Testis (tissue), 3 donors: Measurements from ENCODE around the gene YJEFN3. TPM values are rescaled to one million over a fixed set of nuclear protein-coding genes. Genes with fewer than 3 reads are reported as not detected.

Experiments used
- DNase-seq: peaks from one replicate; pipeline ENCODE4 v3.0.0-alpha.2; 2019
- H3K27ac ChIP-seq, 2 donors: fragments of 200-600 bp; sonication (generic); one replicate each; pipeline ENCODE4 v1.5.1; 2019
- H3K27me3 ChIP-seq: fragments of 200-600 bp; sonication (generic); one replicate; pipeline ENCODE4 v1.5.1; 2019
- H3K36me3 ChIP-seq: fragments of 200-600 bp; sonication (generic); one replicate; pipeline ENCODE4 v1.5.1; 2017; ENCODE audit warnings: low read depth; ENCODE audit errors: missing control alignments
- H3K4me1 ChIP-seq: fragments of 200-600 bp; sonication (generic); one replicate; pipeline ENCODE4 v1.5.1; 2019
- H3K4me3 ChIP-seq, 2 donors: fragments of 200-600 bp; sonication (generic); one replicate each; pipeline ENCODE4 v1.5.1; 2017 to 2019
- H3K9me3 ChIP-seq: fragments of 200-600 bp; sonication (generic); one replicate; pipeline ENCODE4 v1.5.1; 2017
- CTCF ChIP-seq, 3 experiments: fragments of 450-650 bp in 2 of 3; fragments of 200-600 bp in 1 of 3; sonication (generic) in 1 of 3; IDR thresholded peaks; one replicate each; pipeline ENCODE4 v1.5.1; 2016 to 2019; ENCODE audit warnings: antibody characterized with exemption in 3 of 3, mild to moderate bottlenecking in 2 of 3, moderate library complexity in 1 of 3
- POLR2A ChIP-seq: fragments of 450-650 bp; IDR thresholded peaks from one replicate; pipeline ENCODE4 v1.6.1; 2017; ENCODE audit warnings: antibody characterized with exemption, mild to moderate bottlenecking, moderate library complexity
- WGBS, 2 donors: methylation state at CpG; one replicate each; pipeline ENCODE4 v1.1.5; 2018; 5-methylcytosine and 5-hydroxymethylcytosine counted together
- intact Hi-C: fragments of 100-400 bp; cut with DNase I; formaldehyde crosslinking; loops from one replicate; pipeline ENCODE4 v1.15.1; 2023; ENCODE audit warnings: low total_unique reads
- polyA plus RNA-seq: library from polyadenylated mRNA; stranded (reverse); fragments of 350-450 nt; fragmentation: Illumina TruSeq; extraction: RNeasy Lipid Tissue Mini Kit (QIAGEN cat#74804); gene quantifications from one replicate; pipeline ENCODE4 v1.2.3, GENCODE V29; 2014; ENCODE audit warnings: low read depth, low replicate concordance; ENCODE audit not compliant: insufficient read depth
- total RNA-seq, 2 donors: library from RNA; depleted of rRNA; stranded (reverse); fragments of >200 nt; gene quantifications; one replicate each; pipeline ENCODE4 v1.2.3, GENCODE V29; 2016

Gene YJEFN3
- total and polyA plus RNA-seq, 3 donors from 2014 or later, result 24.2 to 49.1 (median 29.3) TPM

GRCh38 chr19:19523177-19523576, 5.5 kb upstream of the YJEFN3 start:
- Histone ChIP-seq H3K4me3 (no peak overlapping the region), H3K9me3 (no peaks in the 10 kb centered on the region), H3K27ac (no peak overlapping the region), H3K4me1 (peaks cover 10% of the 10 kb centered on the region), H3K27me3 (no peaks in the 10 kb centered on the region), H3K36me3 (no peaks in the 10 kb centered on the region)
- 82 to 92% methylated on average over 3 of the region's 3 CpGs for WGBS, 2 donors
- DNase-seq, result no peak
- TF ChIP-seq POLR2A, result no peak
- TF ChIP-seq CTCF (IDR thresholded peaks at IDR 0.05), result no peak
- intact Hi-C loops, result no loop called here

GRCh38 chr19:19524053-19524452, 4.7 kb upstream of the YJEFN3 start:
- Histone ChIP-seq H3K27me3 (no peaks in the 10 kb centered on the region), H3K36me3 (no peaks in the 10 kb centered on the region), H3K9me3 (no peaks in the 10 kb centered on the region), H3K4me3 (no peak overlapping the region), H3K4me1 (peaks cover 10% of the 10 kb centered on the region), H3K27ac (no peak overlapping the region)
- TF ChIP-seq POLR2A, result no peak
- TF ChIP-seq CTCF (IDR thresholded peaks at IDR 0.05), result no peak
- 86 to 88% methylated on average over 7 of the region's 7 CpGs for WGBS, 2 donors
- intact Hi-C loops, result no loop called here
- DNase-seq, result no peak

GRCh38 chr19:19525611-19526380, 2.9 kb upstream of the YJEFN3 start:
- 59 to 98% methylated on average over 7 to 12 of the region's 23 CpGs for WGBS, 2 donors
- no peaks in the 10 kb centered on the region for H3K9me3 ChIP-seq
- intact Hi-C loops, result no loop called here
- no peak overlapping the region for H3K4me3 ChIP-seq
- TF ChIP-seq POLR2A (no peak), CTCF (IDR thresholded peaks at IDR 0.05) (no peak)
- H3K27me3 ChIP-seq, result no peaks in the 10 kb centered on the region
- DNase-seq, result no peak
- H3K27ac ChIP-seq, result no peak overlapping the region
- no peaks in the 10 kb centered on the region for H3K36me3 ChIP-seq
- H3K4me1 ChIP-seq, result peaks cover 14% of the 10 kb centered on the region

GRCh38 chr19:19526581-19527370, 1.9 kb upstream of the YJEFN3 start:
- intact Hi-C loops, result no loop called here

More at GRCh38 chr19:19526581-19527370, 1.9 kb upstream of the YJEFN3 start:
- WGBS, 2 donors, result 80 to 83% methylated on average over 21 to 28 of the region's 28 CpGs
- H3K36me3 ChIP-seq, result no peaks in the 10 kb centered on the region
- H3K27me3 ChIP-seq, result no peaks in the 10 kb centered on the region
- no peaks in the 10 kb centered on the region for H3K9me3 ChIP-seq
- H3K4me1 ChIP-seq, result peaks cover 14% of the 10 kb centered on the region
- no peak overlapping the region for H3K4me3 ChIP-seq
- no peak for DNase-seq
- TF ChIP-seq CTCF (IDR thresholded peaks at IDR 0.05), result no peak
- TF ChIP-seq POLR2A, result no peak
- no peak overlapping the region for H3K27ac ChIP-seq
